C4-2B (cell line): ENCODE data around the gene RCCD1.

Experiments used
- CTCF ChIP-seq: fragments of 450-650 bp; conservative IDR thresholded peaks from 2 replicates; pipeline ENCODE4 v1.5.1; 2017; ENCODE audit warnings: mild to moderate bottlenecking
- ZFX ChIP-seq: fragments of 450-650 bp; IDR thresholded peaks from 2 replicates; pipeline ENCODE4 v1.6.1; 2017

- TF ChIP-seq CTCF (no peak), ZFX (no peak)
Measured at GRCh38 chr15:90915808-90916440, 38.8 kb upstream of the RCCD1 start.
